Left ventricle myocardium inferior (tissue), 1 donor: Measurements from ENCODE around the gene PPP1R9A. TPM values are rescaled to one million over a fixed set of nuclear protein-coding genes. Genes with fewer than 3 reads are reported as not detected.

Source experiments
- DNase-seq: peaks from one replicate; pipeline ENCODE4 v3.0.0-alpha.2; 2020
- H3K27ac ChIP-seq: fragments of 200-600 bp; replicated peaks from 2 replicates; pipeline ENCODE4 v1.8.0; 2021
- H3K27me3 ChIP-seq: fragments of 200-600 bp; 2 replicates; pipeline ENCODE4 v1.8.0; 2021; ENCODE audit warnings: low read depth
- H3K36me3 ChIP-seq: fragments of 200-600 bp; 2 replicates; pipeline ENCODE4 v1.8.0; 2021
- H3K4me1 ChIP-seq: fragments of 200-600 bp; 2 replicates; pipeline ENCODE4 v1.8.0; 2021
- H3K4me3 ChIP-seq: fragments of 200-600 bp; 2 replicates; pipeline ENCODE4 v1.8.0; 2021; ENCODE audit warnings: mild to moderate bottlenecking, moderate library complexity
- H3K9me3 ChIP-seq: fragments of 200-600 bp; replicated peaks from 2 replicates; pipeline ENCODE4 v1.8.0; 2021
- intact Hi-C: fragments of 100-400 bp; cut with micrococcal nuclease; formaldehyde crosslinking; loops from one replicate; pipeline ENCODE4 v1.11.0; 2022
- total RNA-seq: library from RNA; stranded (reverse); fragmentation: NEBNext Ultra II Directional; extraction: Animal tissue kit (Norgen Biotek cat#: 25700); gene quantifications from one replicate; pipeline ENCODE4 v1.2.1, GENCODE V29; 2021
- TF ChIP-seq, protein P1 (sequence below): fragments of 200-600 bp; IDR thresholded peaks from 2 replicates; pipeline ENCODE4 v1.8.0; 2021; ENCODE audit warnings: antibody characterized with exemption, mild to moderate bottlenecking, borderline replicate concordance
- donor health status: DM: no; HTN: yes; CAD: no; lungs with severe emphysema.

The PPP1R9A gene
- total RNA-seq, 1 donor from 2014 or later: 27.6 TPM

GRCh38 chr7:95035295-95035694 is 127.9 kb downstream of the PPP1R9A start:
- H3K4me1 ChIP-seq: peaks cover 10% of the 10 kb centered on the region
- DNase-seq: no peak
- no peak overlapping the region for H3K4me3 ChIP-seq
- H3K27me3 ChIP-seq: no peaks in the 10 kb centered on the region
- H3K9me3 ChIP-seq: no peaks in the 10 kb centered on the region
- H3K27ac ChIP-seq: no peak overlapping the region
- H3K36me3 ChIP-seq: no peaks in the 10 kb centered on the region
- intact Hi-C loops: no loop called here
- TF ChIP-seq, protein P1, sequence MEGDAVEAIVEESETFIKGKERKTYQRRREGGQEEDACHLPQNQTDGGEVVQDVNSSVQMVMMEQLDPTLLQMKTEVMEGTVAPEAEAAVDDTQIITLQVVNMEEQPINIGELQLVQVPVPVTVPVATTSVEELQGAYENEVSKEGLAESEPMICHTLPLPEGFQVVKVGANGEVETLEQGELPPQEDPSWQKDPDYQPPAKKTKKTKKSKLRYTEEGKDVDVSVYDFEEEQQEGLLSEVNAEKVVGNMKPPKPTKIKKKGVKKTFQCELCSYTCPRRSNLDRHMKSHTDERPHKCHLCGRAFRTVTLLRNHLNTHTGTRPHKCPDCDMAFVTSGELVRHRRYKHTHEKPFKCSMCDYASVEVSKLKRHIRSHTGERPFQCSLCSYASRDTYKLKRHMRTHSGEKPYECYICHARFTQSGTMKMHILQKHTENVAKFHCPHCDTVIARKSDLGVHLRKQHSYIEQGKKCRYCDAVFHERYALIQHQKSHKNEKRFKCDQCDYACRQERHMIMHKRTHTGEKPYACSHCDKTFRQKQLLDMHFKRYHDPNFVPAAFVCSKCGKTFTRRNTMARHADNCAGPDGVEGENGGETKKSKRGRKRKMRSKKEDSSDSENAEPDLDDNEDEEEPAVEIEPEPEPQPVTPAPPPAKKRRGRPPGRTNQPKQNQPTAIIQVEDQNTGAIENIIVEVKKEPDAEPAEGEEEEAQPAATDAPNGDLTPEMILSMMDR: no peak

DNA sequence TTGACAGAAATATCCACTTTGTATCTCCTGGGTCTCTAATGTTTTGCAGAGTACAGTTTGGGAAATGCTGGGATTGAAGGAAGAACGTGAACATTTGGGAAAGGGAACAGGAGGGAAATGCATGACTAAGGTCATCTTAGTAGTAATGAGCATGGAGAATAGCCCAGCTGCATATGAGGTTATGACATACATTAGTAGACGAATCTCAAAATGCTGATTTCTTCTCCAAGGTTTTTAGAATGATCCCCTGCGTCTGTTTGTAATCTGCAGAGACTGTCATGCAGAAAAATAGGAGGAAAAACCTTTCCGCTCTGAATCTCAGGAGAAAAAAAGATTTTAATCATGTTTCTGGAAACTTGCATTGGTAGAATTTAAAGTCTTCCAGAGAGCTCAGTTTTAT is 133.6 kb downstream of the PPP1R9A start:
- intact Hi-C loops: no loop called here
- no peak overlapping the region for H3K27ac ChIP-seq
- peaks cover 15% of the 10 kb centered on the region for H3K4me1 ChIP-seq
- H3K27me3 ChIP-seq: no peaks in the 10 kb centered on the region
- H3K4me3 ChIP-seq: no peak overlapping the region
- no peaks in the 10 kb centered on the region for H3K9me3 ChIP-seq
- H3K36me3 ChIP-seq: no peaks in the 10 kb centered on the region
- TF ChIP-seq, protein P1: no peak
- DNase-seq: no peak

DNA sequence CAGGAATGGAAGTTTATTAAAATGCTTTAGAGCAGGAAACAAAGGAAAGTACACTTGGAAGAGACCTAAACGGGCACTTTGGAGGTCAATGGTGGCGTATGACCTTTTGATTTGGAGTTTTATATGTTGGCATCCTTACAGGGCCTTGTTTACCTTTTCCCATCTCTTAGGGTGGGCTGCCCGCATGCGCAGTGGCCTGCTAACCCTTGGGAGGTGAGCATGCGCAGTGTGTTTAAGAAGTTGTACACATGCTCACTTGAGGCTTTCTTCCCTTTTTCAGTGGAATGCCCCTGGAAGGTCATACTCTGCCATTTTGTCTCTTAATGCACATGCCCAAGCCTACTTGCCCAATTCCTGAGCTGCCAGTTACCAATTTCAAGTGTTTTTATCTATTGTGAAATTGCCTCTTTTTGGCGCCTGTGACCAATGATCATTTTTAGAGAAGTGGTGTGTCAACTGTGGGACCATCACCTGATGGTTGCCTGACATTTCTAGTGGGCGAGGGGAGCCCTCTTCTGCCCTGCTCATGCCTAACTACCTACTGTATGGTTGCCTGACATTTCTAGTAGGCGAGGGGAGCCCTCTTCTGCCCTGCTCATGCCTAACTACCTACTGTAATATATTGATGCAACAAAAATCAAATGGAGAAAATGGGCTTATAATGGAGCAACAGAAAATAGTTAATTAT is 138.0 kb downstream of the PPP1R9A start:
- intact Hi-C loops: no loop called here
- peaks cover 20% of the 10 kb centered on the region for H3K4me1 ChIP-seq
- H3K27me3 ChIP-seq: no peaks in the 10 kb centered on the region
- no peaks in the 10 kb centered on the region for H3K36me3 ChIP-seq
- no peaks in the 10 kb centered on the region for H3K9me3 ChIP-seq
- TF ChIP-seq, protein P1: peak; percentile 10
- no peak overlapping the region for H3K27ac ChIP-seq
- DNase-seq: no peak
- no peak overlapping the region for H3K4me3 ChIP-seq

DNA sequence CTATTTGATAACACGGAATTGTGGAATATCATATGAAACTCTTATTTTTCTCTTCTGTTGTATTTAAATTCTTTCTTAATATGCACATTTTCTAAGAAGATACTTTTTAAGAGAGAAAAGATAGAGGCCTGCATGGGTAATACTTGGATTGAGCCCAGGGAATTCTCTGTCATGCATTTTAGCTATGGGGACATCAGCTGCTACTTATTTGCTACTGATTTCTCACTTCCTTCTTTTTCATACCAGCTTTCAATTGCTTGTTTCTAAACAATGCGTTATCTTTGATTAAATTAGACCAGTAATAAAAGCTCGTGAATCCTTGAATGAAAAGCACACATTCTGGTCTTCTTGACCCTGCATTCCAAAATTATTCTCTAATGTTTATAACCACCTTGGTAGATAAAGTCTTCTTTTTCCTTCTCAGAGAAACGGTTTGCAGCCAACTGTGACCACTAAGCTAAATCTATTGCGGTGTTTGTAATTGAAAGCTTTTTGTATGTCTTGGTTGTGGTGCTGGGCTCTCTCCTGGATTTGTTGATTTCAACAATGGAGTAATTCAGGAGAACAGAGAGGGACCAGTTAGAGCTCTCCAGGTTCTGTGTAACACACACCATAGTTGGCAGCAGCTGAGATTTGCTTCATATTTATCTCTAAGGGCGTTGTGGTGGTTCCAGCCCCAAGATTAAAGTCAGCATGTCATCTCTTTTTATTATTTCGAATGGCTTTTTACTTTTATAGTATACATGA is 139.3 kb downstream of the PPP1R9A start:
- Histone ChIP-seq H3K9me3 (no peaks in the 10 kb centered on the region), H3K27ac (no peak overlapping the region), H3K27me3 (no peaks in the 10 kb centered on the region), H3K36me3 (no peaks in the 10 kb centered on the region), H3K4me3 (no peak overlapping the region), H3K4me1 (peaks cover 20% of the 10 kb centered on the region)
- intact Hi-C loops: no loop called here
- TF ChIP-seq, protein P1: no peak
- no peak for DNase-seq

DNA sequence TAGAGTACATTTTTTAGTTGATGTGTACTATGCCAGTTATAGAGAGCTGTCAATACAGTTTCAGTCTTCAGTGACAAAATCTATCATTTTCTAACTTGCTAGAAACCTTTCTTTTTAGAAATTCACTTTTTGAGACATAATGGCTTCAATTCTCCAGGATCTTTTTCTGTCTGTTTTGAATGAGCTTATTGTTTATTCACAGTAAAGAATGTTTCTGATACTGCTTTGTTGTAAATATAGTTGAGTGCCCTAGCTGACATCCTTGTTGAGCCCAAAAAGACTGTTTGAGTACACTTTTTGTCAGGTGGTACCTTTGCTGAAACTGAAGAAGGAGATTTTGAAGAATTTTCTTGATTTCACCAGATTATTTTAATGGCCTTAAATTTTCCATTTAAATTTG is 139.9 kb downstream of the PPP1R9A start:
- H3K36me3 ChIP-seq: no peaks in the 10 kb centered on the region
- no peak for DNase-seq
- TF ChIP-seq, protein P1: no peak
- no peaks in the 10 kb centered on the region for H3K27me3 ChIP-seq
- H3K9me3 ChIP-seq: no peaks in the 10 kb centered on the region
- H3K27ac ChIP-seq: no peak overlapping the region
- peaks cover 20% of the 10 kb centered on the region for H3K4me1 ChIP-seq
- intact Hi-C loops: no loop called here
- no peak overlapping the region for H3K4me3 ChIP-seq
